Measurements from ENCODE around the gene TMEM120B. TPM values are rescaled to one million over a fixed set of nuclear protein-coding genes. Genes with fewer than 3 reads are reported as not detected.
A peak's percentile ranks its signal among the peaks of the same experiment; 100 is the strongest.

The TMEM120B gene
- total RNA-seq, 3 donors from 2014 or later = 5.4 to 8.2 (median 6.1) TPM

- TF ChIP-seq POLR2AphosphoS5 (IDR thresholded peaks at IDR 0.05) (no peak), CTCF (IDR thresholded peaks at IDR 0.05) (no peak), POLR2A (IDR thresholded peaks at IDR 0.05) (no peak)
- intact Hi-C loops (cut with DNase I; ENCODE audit: low total_unique reads) = no loop called here
- Histone ChIP-seq H3K4me1 (peaks cover 9 to 15% of the 10 kb centered on the region in 2 donors), H3K27me3 (no peaks in the 10 kb centered on the region), H3K27ac (no peak overlapping the region), H3K9me3 (no peaks in the 10 kb centered on the region), H3K36me3 (peaks cover 12% of the 10 kb centered on the region), H3K4me3 (no peak overlapping the region)
- DNase-seq (ENCODE audit: low spot score in 2 of 2) = no peak
Observed at GRCh38 chr12:121814429-121815119, 102.0 kb downstream of the TMEM120B start.

GRCh38 chr12:121815263-121815662, 102.7 kb downstream of the TMEM120B start:
- TF ChIP-seq CTCF (IDR thresholded peaks at IDR 0.05) (peak in 1 of 3 donors; percentile 12), POLR2AphosphoS5 (IDR thresholded peaks at IDR 0.05) (no peak)
- Histone ChIP-seq H3K9me3 (no peaks in the 10 kb centered on the region), H3K4me1 (peaks cover 9 to 15% of the 10 kb centered on the region in 2 donors), H3K36me3 (peaks cover 12% of the 10 kb centered on the region), H3K27me3 (no peaks in the 10 kb centered on the region), H3K4me3 (no peak overlapping the region), H3K27ac (no peak overlapping the region)
- DNase-seq (ENCODE audit: low spot score in 2 of 2) = no peak
- intact Hi-C loops (cut with DNase I; ENCODE audit: low total_unique reads) = no loop called here

DNA sequence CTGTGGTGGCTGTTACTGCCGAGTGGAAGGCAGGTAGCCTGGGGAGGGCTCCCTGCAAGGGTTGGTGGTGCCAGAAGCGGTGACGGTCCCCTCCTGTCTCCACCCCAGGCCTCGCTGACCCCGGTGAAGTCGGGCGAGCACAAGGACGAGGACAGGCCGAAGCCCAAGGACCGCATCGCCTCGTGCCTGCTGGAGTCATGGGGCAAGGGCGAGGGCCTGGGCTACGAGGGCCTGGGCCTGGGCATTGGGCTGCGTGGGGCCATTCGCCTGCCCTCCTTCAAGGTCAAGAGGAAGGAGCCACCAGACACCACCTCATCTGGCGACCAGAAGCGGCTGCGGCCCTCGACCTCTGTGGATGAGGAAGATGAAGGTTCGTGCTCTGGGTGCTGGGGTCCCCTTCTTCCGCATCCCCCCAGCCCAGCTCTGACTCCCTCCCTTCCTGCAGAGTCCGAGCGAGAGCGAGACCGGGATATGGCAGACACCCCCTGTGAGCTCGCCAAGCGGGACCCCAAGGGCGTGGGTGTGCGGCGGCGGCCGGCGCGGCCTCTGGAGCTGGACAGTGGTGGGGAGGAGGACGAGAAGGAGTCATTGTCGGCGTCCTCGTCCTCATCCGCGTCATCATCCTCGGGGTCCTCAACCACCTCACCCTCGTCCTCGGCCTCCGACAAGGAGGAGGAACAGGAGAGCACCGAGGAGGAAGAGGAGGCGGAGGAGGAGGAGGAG, 104.5 kb downstream of the TMEM120B start:
- no peak for DNase-seq (ENCODE audit: low spot score in 2 of 2)
- intact Hi-C loops (cut with DNase I; ENCODE audit: low total_unique reads) = no loop called here
- Histone ChIP-seq H3K27ac (no peak overlapping the region), H3K27me3 (no peaks in the 10 kb centered on the region), H3K4me3 (no peak overlapping the region), H3K4me1 (peaks cover 0 to 3% of the 10 kb centered on the region in 2 donors), H3K36me3 (peaks cover 12% of the 10 kb centered on the region), H3K9me3 (no peaks in the 10 kb centered on the region)
- no peak for TF ChIP-seq POLR2AphosphoS5 (IDR thresholded peaks at IDR 0.05)
- TF ChIP-seq CTCF (IDR thresholded peaks at IDR 0.05) = no peak
- TF ChIP-seq POLR2A (IDR thresholded peaks at IDR 0.05) = no peak

DNA sequence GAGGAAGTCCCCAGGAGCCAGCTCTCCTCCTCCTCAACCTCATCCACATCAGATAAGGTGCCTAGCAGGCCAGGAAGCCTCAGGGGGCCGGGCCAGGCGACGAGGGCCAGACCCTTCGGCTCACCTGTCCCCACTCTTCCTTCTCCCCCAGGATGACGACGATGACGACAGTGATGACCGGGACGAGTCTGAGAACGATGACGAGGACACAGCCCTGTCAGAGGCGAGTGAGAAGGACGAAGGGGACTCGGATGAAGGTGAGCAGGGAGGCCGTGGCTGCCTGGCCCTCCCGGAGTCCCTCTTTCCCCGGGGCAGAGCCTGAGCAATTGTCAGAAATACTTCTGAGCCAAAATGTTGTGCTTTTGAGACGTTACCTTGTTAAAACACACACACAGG, 105.1 kb downstream of the TMEM120B start:
- H3K27me3 ChIP-seq = no peaks in the 10 kb centered on the region
- TF ChIP-seq CTCF (IDR thresholded peaks at IDR 0.05) = no peak
- TF ChIP-seq POLR2A (IDR thresholded peaks at IDR 0.05) = no peak
- TF ChIP-seq POLR2AphosphoS5 (IDR thresholded peaks at IDR 0.05) = no peak
- intact Hi-C loops (cut with DNase I; ENCODE audit: low total_unique reads) = no loop called here
- H3K9me3 ChIP-seq = no peaks in the 10 kb centered on the region
- peaks cover 14% of the 10 kb centered on the region for H3K36me3 ChIP-seq
- H3K4me3 ChIP-seq = no peak overlapping the region
- peaks cover 0 to 3% of the 10 kb centered on the region in 2 donors for H3K4me1 ChIP-seq
- no peak overlapping the region for H3K27ac ChIP-seq
- no peak for DNase-seq (ENCODE audit: low spot score in 2 of 2)

Measured in breast epithelium (tissue), 4 donors.